Right renal pelvis (tissue), 4 donors: ENCODE results near the gene CDC42BPG. TPM values are rescaled to one million over a fixed set of nuclear protein-coding genes. Genes with fewer than 3 reads are reported as not detected.

Experiments used
- DNase-seq, 4 donors: peaks; one replicate each; pipeline ENCODE4 v3.0.0-alpha.2; 2013; ENCODE audit warnings: low read depth in 4 of 4, low spot score in 3 of 4, missing footprints in 1 of 4
- polyA plus RNA-seq, 4 donors: library from polyadenylated mRNA; unstranded; fragments of 120-200 nt; gene quantifications; one replicate each; pipeline ENCODE4 v1.2.1, GENCODE V29; 2013; ENCODE audit not compliant: insufficient read length in 4 of 4

The CDC42BPG gene
- polyA plus RNA-seq, 4 donors = 4.4 to 7.1 (median 5.4) TPM

DNA sequence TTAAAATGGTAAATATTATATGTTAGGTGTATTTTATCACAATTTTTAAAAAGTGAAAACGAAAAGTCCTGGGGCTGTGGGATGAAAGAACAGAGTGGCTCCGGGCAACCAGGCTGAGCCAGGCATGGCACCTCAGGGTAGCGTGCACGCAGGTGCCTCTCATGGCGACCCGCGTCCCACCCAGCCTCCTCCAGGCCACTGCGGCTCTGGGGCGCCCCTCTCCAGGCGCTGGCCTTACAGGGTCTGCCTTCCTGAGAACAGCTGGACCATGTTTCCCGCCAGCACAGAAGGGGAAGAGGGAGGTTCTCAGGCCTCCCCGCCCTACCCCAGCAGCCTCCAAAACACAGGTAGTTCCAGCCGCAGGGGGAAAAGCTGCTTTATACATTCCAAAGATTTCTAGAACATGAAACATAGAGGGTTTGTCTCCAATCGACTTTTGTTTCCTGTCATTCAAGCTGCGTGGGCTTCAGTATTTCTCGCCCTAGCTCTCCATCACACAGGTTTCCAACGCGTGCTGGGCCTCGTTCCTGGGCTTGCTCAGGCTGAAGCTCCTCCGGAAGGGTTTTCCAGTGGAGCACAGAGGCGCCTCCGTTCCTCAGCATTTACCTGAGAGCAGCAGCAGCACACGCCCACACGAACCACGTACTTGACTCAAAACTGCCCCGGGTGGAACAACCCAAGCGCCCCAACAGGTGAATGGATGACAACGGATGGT lies 23.5 kb upstream of the CDC42BPG start:
- DNase-seq = no peak

DNA sequence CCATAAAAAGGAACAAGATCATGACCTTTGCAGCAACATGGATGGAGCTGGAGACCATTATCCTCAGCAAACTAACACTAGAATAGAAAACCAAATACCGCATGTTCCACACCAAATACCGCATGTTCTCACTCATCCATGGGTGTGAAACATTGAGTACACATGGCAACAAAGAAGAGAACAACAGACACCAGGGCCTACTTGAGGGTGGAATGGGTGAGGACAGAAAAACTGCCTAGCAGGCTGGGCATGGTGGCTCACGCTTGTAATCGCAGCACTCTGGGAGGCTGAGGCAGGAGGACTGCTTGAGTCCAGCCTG lies 21.7 kb upstream of the CDC42BPG start:
- no peak for DNase-seq

DNA sequence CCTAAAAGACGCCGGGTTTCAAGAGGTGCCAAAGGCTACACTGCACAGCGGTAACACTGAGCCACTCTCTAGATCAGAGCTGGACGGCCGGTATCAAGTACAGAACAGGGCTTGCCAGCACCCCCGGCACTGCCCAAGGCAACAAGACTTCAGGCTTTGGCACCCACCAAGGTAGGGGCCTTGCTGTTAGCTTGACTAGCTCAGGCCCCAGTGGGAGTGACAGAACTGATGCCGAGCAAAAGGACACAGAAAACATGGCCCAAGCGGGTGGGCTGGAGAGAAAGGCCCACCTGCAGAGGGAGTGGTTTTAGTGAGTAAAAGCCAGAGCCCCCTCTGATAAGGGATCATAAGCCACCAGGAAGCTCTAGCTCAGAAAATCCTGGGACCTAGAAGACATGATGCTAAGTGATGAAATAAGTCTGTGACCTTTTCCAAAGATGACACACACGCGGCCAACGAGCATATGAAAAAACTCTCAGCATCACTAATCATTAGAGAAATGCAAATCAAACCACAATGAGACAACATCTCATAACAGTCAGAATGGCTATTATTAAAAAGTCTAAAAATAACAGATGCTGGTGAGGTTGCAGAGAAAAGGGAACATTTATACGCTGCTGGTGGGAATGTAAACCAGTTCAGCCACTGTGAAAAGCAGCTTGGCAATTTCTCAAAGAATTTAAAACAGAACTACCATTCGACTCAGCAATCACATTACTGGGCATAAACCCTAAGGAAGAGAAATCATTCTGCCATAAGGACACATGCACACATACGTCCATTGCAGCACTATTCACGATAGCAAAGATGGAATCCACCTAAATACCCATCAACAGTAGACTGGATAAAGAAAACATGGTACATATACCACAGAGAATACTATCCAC lies 21.1 kb upstream of the CDC42BPG start:
- DNase-seq = no peak

DNA sequence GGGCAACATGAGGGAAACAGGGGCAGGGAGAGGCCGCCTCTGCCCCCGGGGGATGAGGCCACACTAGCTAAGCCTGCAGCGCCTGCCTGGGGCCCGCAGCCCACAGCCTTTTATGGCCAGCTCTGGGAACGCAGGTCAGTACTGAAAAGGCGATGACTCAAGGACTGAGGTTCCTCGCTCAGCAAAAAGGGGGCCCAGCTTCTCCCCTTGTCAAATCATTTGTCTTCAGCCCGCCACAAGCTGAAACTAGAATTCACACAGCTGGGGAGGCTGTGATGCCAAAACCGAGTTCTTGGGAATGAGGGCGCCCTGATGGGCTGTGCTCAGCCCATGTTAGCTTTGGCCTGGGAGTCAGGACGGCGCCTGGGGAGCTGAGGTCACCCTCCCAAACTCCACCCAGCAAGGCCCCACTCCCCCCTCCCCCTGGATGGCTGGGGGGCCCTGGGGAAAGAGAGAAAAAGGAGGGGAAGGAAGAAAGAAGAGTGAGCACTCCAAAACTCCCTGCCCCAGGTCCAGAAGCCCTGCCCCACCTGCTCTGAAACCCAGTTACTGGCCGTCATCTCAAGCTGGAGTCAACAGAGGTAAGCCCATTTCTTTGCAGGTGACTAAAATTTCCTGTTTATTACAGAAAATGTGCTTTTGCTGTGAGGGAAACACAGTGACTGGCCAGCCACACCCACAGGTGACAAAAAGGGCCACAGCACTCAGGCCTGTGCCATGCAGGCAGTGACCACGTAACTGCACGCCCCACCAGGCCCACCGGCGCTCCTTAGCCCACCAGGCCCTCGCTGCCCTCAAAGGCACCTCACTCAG lies 20.2 kb upstream of the CDC42BPG start:
- no peak for DNase-seq

DNA sequence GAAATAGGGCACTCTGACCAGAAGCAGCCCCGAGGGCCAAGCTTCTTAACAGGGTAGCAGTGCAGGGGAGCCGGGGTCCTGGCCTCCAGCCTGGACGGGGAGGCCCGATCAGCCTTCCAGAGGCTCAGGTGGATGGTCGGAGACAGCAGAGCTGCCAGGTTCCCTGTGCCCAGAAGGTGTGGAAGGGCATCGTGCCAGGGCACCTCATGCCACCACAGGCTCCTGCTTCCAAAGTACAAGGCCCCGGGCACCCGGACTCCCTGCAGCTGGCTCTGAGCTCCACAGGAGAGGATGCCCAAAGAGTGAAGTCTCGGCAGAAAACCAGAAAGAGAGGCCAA lies 19.7 kb upstream of the CDC42BPG start:
- DNase-seq = no peak

DNA sequence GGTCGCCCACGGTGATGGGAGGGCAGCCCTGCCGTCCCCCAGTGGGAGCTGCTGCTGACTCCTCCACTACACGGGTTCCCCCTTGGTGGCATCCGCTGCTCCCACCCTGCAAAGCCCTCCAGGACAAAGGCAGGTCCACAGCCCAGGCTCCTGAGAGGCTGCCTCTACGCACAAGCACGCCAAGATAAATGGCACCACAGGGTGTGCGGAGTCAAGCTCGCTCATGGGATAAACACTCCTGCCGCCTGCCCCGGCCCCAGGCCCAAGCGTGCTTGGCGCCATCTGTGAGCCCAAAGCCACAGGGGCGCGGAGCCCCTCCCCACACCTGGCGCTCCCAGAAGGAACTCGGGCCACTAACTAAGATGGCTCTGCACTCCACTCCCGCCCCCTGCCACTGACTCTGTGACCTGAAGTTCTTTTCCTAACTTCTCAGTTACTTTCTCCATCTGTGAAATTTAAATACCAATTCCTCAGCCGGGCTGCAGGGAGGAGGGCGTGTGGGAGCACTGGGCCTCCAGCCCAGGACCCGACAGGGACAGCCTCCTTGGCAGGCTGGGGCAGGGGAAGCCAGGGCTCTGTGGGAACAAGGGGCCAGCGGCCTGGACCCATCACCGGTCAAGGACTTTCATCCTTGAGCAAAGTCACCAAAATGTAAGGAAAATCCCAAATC lies 19.1 kb upstream of the CDC42BPG start:
- DNase-seq = no peak

DNA sequence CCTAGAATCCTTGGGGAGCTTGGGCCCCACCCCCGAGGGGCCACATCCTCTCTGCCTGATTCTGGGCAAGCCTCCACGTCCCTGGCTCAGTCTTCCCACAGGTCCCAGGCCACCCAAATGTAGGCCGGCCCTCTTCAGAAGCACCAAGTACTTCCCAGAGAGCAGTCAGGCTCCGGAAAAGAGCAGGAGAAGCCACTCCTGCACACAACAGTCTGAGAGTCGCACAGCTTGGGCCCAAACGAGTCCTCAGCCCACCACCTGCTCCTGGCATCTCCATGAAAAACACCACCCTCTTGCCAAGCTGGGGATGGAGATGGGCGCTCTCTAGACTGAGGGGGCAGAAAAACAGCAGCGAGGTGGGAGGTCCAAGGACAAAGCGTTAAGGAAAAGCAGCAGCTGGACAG lies 18.5 kb upstream of the CDC42BPG start:
- no peak for DNase-seq

DNA sequence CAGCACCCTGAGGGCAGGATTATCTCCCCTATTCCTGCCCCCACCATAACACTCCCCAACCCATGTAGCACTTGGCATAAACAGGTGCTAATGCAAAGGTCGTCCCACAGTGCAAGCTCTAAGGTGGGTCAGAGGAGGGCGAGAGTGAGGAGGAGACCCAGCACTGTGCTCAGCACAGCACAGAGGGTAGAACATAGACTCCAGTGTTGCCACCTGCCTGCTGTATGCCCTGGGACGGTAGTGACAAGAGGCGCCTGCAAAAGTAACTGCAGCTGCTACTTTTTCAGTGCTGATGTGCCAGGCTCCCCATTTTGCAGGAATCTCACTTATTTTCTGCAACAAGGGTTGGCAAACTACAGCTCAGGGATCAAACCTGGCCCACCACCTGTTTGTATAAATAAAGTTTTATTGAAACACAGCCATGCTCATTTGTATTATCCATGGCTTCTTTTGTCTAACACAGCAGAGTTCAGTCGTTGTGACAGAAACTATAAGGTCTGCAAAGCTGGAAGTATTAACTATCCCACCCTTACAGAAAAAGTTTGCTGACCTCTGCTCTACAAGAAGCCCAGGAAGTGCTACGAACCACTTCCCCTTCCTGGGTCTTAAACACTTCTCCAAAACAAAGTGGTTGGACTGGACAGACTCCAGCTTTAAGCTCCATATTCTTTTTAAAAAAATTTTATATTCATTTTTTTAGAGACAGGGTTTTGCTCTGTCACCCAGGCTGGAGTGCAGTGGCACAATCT lies 16.9 kb upstream of the CDC42BPG start:
- DNase-seq = no peak

DNA sequence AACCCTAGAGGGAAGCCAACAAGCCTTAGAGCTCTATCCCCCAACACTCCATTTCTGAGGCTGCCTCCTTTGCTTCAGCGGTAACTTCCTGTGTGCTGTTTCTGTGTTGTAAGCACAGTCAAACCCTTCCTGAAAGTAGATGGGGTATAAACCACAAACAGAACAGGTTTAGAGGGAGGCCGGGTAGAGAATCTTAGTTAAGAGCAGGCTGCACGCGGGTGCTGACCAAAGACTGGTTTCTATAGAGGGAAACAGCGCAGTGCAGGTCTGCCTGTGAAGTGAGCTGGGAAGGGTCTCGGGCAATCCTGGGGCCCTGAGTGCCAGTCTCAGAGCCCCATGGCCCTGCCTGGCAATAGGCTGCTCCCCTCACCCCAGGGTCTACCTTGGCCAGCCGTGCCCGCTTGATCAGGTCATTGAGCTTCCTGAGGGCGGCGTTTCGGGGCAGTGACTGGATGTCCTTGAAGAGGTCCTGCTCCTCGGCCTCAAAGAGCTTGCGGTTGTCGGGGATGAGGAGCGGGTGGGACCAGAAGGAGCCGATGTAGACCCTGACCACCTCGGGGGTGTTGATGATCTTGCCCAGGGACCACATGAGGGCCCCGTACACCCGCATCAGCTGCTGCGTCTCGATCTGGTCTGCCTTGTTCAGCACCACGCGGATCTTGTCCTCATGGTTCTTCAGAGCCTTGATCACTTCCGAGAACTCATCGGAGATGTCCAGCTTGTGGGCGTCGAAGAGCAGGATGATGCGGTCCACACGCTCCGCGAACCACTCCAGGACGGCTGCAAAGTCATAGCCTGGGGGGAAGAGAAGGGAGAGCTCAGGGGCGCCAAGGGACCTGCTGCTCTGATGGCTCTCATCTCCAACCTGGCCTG lies 15.3 kb upstream of the CDC42BPG start:
- no peak for DNase-seq

DNA sequence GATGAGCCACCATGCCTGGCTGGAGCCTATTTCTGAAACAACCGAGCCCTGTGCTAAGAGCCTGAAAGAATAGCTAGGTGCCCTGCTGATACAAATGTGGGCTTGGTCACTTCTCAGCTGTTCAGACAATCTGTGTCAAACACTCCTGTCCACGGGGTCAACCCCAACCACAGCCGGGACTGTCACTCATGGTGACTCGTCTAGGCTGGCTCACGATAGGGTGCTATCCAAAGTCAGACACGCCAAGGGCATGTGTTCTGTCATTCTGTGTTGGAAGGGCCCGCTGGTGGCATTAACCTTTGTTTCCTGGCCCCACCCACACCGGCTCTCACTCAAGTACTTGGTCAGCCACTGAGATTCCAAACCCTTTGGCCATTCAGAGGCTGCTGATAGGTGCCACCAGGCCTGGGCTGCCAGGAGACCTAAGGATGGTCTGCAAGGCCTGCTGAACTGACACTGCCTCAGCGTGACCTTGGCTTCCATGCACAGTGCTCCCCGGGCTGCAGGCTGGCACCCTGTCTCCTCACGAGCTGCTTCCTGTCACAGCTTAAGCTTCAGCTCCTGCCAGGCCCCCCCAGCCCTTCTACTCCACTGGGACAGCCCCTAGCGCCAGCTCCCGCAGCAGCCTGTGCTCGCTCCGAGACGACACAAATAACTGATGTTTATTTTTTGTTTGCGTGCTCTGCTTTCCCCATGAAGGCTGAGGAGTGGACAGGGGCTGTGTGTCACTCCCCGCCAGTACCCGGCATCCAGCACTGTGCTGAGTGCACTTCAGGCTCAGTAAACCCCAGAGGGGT lies 14.2 kb upstream of the CDC42BPG start:
- no peak for DNase-seq

DNA sequence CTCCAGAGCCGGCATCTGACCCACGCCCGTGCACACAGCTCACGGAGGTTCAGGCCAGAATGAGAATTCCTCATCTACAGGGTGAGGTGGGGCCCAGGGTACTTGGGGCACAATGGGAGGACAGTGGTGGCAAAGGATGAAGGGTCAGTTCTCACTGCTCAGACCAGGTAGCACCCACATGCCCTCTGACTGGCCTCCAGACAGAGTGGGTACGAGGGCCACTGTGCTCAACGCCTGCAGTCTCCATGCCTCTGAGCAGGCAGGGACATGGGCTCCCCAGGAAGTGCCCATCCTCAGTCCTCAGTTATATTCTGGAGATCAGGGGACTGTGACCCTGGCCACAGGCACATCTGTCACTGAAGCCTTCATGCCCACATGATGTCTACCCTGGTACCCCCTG lies 13.0 kb upstream of the CDC42BPG start:
- DNase-seq = no peak

DNA sequence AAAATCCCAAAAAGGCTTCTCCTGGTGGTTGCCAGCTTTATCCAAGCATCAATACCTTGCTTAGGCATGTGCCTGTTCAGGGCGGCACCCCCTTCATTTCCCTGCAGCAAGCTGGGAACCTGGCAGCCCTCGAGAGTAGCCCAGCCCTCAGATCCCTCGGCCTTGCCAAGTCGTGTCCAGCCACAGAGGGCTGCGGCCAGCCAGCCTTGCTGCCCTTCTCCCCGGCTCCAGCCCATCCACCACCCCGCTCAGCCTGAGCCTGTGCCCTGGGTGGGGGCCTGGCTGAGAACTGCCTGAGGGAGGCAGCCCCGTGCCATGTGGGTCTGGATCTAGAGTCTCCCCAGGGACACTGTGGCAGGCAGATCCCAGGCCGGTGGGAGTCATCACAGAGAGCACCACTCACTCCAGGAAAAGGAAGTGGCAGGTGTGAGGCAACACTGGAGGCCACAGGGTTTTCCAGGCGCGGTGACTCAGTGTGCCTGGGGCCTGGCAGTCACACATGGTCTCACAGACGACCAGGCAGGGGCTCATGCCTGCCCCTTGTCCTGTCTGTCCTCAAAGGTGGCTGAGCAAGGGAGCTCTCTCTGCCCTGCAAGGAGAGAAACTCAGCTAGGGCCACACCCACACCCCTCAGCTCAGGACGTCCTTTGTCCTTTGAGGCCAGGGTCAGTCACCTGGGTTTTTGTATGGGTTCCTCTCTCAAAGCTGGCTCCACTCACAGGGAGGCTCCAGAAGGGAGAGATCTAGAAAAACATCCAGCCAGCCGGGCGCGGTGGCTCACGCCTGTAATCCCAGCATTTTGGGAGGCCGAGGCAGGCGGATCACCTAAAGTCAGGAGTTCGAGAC lies 12.2 kb upstream of the CDC42BPG start:
- no peak for DNase-seq

DNA sequence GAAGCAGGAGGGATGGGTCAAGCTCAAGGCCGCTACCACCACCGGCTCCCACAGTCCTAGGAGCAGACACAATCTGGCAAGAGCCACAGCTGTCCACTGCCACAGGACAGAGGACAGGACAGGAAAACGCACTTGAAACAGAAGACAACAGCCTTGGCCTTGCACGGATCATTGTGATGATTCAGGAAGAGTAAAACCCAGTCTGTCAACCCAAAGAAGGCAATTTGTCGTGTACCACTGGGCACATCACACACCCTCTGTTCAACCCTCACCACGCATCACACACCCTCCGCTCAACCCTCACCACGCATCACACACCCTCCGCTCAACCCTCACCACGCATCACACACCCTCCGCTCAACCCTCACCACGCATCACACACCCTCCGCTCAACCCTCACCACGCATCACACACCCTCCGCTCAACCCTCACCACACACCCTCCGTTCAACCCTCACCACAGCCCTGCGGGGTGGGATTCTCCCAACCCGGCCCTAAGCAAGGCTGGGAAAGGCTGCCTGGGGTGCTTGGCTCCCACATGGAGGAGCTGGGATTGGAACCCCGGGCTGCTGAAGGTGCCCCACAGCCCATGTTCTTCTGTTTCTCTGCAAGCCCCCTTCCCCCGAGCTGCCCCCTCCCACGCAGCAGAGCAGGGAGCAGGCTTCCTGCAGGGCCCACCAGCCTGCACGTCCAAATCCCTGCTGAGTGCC lies 11.3 kb upstream of the CDC42BPG start:
- DNase-seq = no peak

DNA sequence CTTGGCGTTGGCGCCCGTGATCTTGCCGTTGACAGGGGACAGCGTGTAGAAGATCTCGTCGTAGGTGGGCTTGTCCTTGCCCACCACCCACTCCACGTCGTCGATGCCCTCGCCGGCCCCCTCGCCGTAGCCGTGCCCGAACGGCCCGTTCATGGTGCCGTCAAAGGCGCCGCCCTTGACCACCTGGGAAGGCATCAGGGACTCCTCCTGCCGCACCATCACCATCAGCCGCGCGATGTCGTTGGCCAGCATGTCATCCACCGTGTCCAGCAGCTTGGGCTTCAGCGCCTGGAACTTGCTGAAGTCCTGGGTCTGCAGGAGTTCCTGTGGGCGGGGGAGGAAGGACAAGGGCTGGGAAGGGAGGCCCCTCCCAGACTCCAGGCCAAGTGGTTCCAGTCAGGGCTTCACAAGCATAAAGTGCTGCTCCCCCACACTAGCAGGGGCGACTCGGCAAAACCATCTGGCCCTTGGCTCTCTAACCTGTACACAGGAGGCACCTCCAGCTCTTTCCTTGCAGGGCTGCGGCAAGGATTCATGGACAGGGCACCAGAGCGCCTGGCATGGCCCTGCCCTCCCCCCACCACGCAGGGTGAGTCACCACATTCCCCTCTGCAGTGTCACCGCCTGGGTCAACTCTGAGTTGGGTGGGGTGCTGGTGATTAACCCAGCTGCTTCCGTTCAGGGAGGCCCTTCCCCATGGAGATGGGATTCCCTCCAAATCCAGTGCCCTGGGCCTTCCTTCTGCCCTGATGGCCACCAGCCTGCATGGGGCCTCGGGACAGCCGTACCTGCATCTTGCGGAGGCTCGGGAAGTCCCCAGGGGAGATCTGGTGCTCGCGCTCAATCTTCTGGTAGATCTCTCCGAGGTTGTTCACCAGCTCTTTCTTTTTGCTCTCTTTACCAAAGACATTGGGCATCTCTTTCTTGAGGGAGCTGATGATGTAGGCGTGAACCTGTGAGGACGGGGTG lies 10.4 kb upstream of the CDC42BPG start:
- DNase-seq = no peak

DNA sequence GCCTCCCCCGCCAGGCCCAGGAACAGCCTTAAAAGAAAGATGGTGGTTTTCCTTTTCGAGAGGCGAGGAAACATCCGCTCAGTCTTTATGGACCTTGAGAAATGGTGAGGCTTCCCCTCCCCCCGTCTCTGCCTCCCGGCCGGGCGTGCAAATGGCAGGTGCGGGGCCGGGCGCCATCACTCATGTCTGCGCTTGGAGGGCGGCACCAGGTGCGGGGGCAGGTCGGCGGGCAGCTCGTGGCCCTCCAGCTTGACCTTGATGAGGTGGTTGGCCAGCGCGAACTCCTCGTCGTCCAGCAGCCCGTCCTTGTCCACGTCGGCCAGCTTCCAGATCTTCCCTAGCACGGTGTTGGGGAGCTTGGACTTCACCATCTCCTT lies 9.7 kb upstream of the CDC42BPG start:
- DNase-seq = no peak

DNA sequence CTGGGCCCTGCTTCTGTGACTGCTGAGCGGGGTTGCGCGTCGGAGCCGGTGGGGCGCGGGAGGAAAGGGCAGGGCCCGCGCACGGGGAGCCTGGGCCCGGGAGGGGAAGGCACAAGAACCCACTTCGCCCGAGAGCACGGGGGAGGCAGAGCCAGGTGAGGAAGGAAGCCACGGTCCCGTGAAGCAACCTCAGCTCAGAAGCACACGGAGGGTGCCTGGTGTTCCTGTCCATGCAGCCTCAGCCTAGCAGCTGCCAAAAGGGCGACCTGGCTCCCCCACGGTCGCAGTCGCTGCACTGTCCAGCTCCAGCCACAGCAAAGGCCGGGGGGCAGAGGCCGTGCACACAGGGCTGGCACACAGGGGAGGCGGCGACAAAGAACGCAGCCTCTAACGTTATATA lies 9.3 kb upstream of the CDC42BPG start:
- no peak for DNase-seq
